Tibial nerve (tissue), 3 donors: ENCODE results near the gene STAM.

Experiments
- CTCF ChIP-seq, 5 experiments: fragments of 200-600 bp in 3 of 5; fragments of 450-650 bp in 2 of 5; sonication (generic) in 3 of 5; IDR thresholded peaks; one replicate each; pipeline ENCODE4 v1.5.1; 2016 to 2019; ENCODE audit warnings: antibody characterized with exemption in 5 of 5, mild to moderate bottlenecking in 3 of 5, moderate library complexity in 2 of 5
- POLR2A ChIP-seq, 2 donors: fragments of 450-650 bp; IDR thresholded peaks; one replicate each; pipeline ENCODE4 v1.6.1; 2017; ENCODE audit warnings: antibody characterized with exemption in 2 of 2, mild to moderate bottlenecking in 2 of 2, moderate library complexity in 2 of 2

- no peak for TF ChIP-seq CTCF (IDR thresholded peaks at IDR 0.05)
- TF ChIP-seq POLR2A (IDR thresholded peaks at IDR 0.05): no peak
Measured at GRCh38 chr10:17733620-17734019, 89.7 kb downstream of the STAM start.
